ENCODE measurements around the gene MT1E. TPM values are rescaled to one million over a fixed set of nuclear protein-coding genes. Genes with fewer than 3 reads are reported as not detected.

MT1E gene
- total RNA-seq, 1 donor from 2014 or later, result 5.4 TPM

Other genes starting within 250 kb of the MT1E start
- gene AMFR, start 200.2 kb upstream of the MT1E start, total RNA-seq, result 126 TPM
- 175 TPM for gene NUDT21, start 174.4 kb upstream of the MT1E start, total RNA-seq
- gene OGFOD1, start 174.2 kb upstream of the MT1E start, total RNA-seq, result 27.0 TPM
- gene BBS2, start 105.8 kb upstream of the MT1E start, total RNA-seq, result 107 TPM
- not detected for gene MT4, start 60.7 kb upstream of the MT1E start, total RNA-seq
- 12.8 TPM for gene MT3, start 36.3 kb upstream of the MT1E start, total RNA-seq
- 4.2 TPM for gene MT2A, start 17.2 kb upstream of the MT1E start, total RNA-seq
- 0.74 TPM for gene MT1M, start 6.9 kb downstream of the MT1E start, total RNA-seq
- gene MT1A, start 12.9 kb downstream of the MT1E start, total RNA-seq, result not detected
- not detected for gene MT1B, start 26.1 kb downstream of the MT1E start, total RNA-seq
- gene MT1F, start 32.2 kb downstream of the MT1E start, total RNA-seq, result 2.0 TPM
- 0.74 TPM for gene MT1G, start 42.3 kb downstream of the MT1E start, total RNA-seq
- not detected for gene MT1H, start 44.0 kb downstream of the MT1E start, total RNA-seq
- 9.6 TPM for gene MT1X, start 56.7 kb downstream of the MT1E start, total RNA-seq
- 142 TPM for gene NUP93, start 104.3 kb downstream of the MT1E start, total RNA-seq
- not detected for gene SLC12A3, start 239.4 kb downstream of the MT1E start, total RNA-seq